DMS114 treated with DMSO at 0.1 percent for 48 hours (cell line): ENCODE measurements around the gene AGMO.

ENCODE experiments used
- DNase-seq: peaks from one replicate; lab custom pipeline; 2025; ENCODE audit not compliant: unreplicated experiment; lab: John Stamatoyannopoulos, UW

Gene AGMO

GRCh38 chr7:15561835-15562234 lies at the start of gene AGMO:
TSS of gene AGMO (minus strand) at chr7:15562015.
- no peak for DNase-seq

- no peak for DNase-seq
Observed at GRCh38 chr7:15610503-15610902, 48.7 kb upstream of the AGMO start.

DNA sequence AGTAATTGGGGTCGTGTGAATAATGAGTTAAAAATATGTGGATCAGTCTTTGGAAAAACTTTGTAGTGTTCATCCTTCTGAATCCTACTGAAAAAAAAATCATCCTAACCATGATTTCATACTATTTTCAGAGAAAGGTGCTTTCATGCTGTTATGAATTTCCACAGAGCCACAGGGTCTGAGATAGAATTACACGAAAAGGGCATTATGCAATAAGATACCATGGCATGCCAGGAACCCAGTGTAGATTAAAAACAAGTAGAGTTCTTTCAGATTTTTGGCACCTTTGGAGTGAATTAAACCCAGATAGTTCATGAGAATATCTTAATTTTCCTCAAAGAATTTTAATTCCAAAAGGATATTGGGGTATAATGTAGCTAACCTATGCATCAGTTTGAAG lies 47.5 kb upstream of the AGMO start:
- no peak for DNase-seq

DNA sequence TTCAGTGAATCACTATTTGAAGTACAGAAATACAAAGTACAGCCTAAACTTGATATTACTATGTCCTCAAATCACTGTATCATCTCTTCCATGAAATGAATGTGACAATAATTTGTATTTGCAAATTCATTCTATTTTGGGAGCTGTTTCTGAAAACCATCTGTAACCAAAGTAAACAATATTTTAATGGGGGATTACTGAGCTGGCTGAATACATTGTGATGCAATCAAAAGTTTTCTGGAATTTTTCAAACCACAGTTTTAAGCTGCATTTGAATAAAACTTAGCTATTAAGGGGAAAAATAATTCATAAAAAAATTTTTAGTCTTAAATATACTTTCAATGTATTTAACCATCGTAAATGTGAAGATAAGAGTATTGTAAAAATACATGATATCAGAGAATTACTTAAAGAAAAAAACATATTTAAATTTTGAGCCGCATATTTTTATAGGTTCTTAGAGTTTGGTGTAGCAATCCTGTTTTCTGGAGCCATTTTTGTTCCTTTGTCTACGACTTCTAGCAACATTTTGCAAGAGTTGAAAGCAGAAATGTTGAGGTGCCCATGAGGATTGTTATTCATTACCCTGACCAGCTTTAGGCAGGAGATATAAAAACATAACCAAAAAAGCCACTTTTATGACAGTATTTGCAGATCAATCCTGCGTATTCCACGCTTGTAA lies 45.9 kb upstream of the AGMO start:
- no peak for DNase-seq

DNA sequence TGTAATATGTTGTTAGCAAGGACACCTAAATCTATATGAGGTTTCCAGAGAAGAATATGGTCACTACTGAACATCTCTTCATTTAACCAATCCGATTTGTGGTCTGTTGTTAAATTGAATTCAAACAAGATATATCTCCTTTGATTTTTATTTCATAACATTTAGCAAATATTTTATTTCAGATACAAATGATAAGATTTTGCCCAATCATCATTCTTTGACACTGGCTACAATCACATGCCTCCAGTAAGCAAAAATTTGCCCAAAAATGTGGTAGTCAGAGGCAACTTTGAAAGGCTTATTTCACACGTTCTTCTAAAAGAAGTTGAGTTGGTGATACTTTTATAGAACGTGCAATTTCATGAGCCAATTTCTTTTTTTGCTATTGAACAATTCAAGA lies 44.7 kb upstream of the AGMO start:
- no peak for DNase-seq

GRCh38 chr7:15604166-15604565 lies 42.4 kb upstream of the AGMO start:
- DNase-seq, result no peak

DNA sequence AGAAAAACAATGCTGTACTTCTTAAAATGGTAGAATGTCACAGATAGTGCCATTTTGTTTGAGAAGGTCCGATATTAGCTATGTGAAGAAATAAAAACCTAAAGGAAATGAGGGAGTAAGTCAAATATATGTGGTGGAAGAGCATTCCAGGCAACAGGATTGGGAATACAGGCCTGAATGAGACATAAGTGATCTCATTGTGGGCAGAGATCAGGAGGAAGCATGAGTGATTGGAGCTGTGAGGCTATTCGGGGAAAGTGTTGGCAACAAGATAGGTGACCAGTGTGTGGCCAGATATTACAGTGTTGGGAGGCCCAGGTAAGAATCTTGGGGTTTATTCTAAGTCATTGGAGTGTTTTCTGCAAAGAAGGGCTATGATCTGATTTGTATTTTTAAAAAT lies 41.3 kb upstream of the AGMO start:
- no peak for DNase-seq

GRCh38 chr7:15602236-15602635 lies 40.4 kb upstream of the AGMO start:
- no peak for DNase-seq

GRCh38 chr7:15601175-15601574 lies 39.4 kb upstream of the AGMO start:
- no peak for DNase-seq

DNA sequence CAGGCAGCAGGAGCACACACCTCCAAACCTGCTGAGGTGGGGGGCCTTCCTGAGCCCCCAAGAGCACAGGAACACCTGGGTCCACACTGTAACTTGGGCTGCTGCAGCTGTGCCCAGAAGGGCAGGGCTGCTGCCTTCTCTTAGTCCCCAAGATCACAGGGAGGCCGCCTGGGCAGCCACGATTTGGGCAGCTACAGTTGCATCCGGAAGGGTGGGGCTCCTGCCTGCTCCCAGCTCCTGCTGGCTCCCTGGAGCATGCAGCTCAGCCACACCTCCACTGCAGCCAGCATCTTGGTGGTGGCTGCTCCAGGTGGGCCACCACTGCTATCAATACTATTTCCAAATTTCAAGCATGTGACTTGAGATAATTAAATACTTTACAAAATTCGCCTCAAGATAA lies 38.5 kb upstream of the AGMO start:
- DNase-seq, result no peak

DNA sequence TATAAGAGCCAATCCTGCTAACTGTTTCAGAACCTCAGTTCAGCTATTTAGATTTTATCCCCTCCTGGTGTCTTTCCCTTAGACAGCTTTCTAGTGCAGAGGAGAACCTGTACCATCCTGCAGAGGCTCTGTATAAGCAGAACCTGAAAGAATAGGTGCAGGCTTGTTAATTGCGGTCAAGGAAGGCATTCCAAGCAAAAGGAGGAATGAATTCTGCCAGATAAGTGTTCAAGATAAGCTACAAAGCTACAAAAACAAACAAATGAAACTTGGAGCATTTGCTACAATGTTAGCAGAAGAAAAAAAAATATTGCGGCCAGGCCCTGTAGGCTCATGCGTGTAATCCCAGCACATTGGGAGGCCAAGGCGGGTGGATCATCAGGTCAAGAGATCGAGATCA lies 32.6 kb upstream of the AGMO start:
- DNase-seq, result no peak

GRCh38 chr7:15593382-15593781 lies 31.6 kb upstream of the AGMO start:
- no peak for DNase-seq

DNA sequence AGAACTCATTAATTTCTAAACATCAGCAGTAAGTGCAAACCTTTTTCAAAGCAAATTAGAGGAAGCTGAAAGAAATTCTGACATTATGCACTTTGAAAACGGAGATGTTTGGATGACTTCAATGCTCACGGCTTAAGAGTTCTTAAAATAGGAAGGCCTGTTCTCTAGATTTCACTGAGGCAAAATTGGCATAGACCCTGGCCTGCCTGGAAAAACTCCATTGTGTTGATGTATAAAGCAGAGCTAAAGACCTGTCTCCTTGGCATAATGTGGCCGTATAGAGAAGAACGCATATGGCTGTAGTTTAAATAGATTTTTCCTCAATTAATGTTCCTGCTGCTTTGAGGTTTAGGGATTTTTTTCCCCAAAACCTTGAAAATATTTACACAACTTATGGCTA lies 24.5 kb upstream of the AGMO start:
- DNase-seq, result no peak

GRCh38 chr7:15584575-15584974 lies 22.8 kb upstream of the AGMO start:
- DNase-seq, result no peak

- no peak for DNase-seq
Observed at GRCh38 chr7:15582773-15583172, 21.0 kb upstream of the AGMO start.

GRCh38 chr7:15581352-15581951 lies 19.6 kb upstream of the AGMO start:
- DNase-seq, result no peak

- DNase-seq, result no peak
Observed at GRCh38 chr7:15580604-15581351, 19.0 kb upstream of the AGMO start.

- DNase-seq, result no peak
Observed at GRCh38 chr7:15577600-15577999, 15.8 kb upstream of the AGMO start.

GRCh38 chr7:15571301-15571878 lies 9.6 kb upstream of the AGMO start:
- DNase-seq, result no peak

- no peak for DNase-seq
Observed at GRCh38 chr7:15567652-15568051, 5.8 kb upstream of the AGMO start.

DNA sequence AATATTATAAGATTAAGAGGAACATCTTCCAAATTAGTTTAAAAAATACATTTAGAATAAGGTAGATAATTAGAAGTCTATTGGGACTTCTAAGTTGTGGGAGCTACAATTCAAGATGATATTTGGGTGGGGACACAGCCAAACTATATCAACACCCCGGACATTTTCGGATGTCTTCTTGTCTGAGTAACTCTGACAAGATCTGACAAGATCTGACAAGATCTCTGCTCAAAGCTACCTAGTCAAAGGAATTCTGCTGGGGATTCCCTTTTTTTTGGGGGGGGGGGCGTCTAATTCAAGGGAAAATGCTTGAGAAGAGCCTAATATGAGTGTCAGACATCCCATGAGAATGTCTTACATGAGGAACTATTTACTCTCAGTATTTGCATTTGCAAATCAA lies 5.2 kb upstream of the AGMO start:
- no peak for DNase-seq

DNA sequence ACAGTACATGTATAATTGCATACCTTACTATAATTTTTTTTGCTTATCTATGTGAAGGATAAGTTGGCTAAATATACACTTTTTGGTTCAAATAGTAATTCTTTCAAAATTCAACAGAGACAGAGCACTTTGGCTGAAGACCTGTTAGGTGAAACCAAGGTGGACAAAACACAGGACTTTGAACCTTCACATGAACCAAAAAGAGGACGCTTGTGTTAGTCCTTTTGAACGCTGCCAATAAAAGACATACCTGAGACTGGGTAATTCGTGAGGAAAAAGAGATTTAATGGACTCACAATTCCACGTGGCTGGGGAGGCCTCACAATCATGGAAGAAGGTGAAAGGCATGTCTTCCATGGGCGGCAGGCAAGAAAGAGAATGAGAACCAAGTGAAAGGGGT lies 4.7 kb upstream of the AGMO start:
- no peak for DNase-seq
